SK-N-SH (cell line): ENCODE results near the gene CD209. TPM values are rescaled to one million over a fixed set of nuclear protein-coding genes. Genes with fewer than 3 reads are reported as not detected.

Experiments
- CTCF ChIA-PET: fragments of 300-600, 350-600 bp; formaldehyde crosslinking; extraction: SDS; loops from one replicate; lab custom pipeline; 2021; lab: Yijun Ruan, JAX
- POLR2A ChIA-PET: fragments of 350-600 bp; sonication (Branson Sonifier 250); formaldehyde crosslinking; extraction: SDS; loops from one replicate; lab custom pipeline; 2020; ENCODE audit warnings: antibody characterized with exemption, inconsistent platforms; lab: Yijun Ruan, JAX
- DNase-seq: peaks from one replicate; pipeline ENCODE4 v3.0.0; 2012
- H2AFZ ChIP-seq: fragments of 200-600 bp; sonication (generic); 2 replicates; pipeline ENCODE4 v1.8.1; 2016; ENCODE audit warnings: antibody characterized with exemption, mild to moderate bottlenecking, low read depth
- H3F3A ChIP-seq: fragments of 200-600 bp; sonication (generic); replicated peaks from 2 replicates; pipeline ENCODE3; 2016; ENCODE audit warnings: antibody characterized with exemption, mild to moderate bottlenecking; ENCODE audit not compliant: insufficient read depth
- H3K27ac ChIP-seq, 2 experiments: fragments of 200-500 bp in 1 of 2; fragments of 200-600 bp in 1 of 2; sonication (Bioruptor generic) in 1 of 2; sonication (generic), shearing (Covaris generic) in 1 of 2; 2 replicates each; pipeline versions ENCODE4 v1.5.1 to v1.6.1; 2014 to 2016; ENCODE audit warnings: low read depth in 2 of 2, inconsistent platforms in 1 of 2, low read length in 1 of 2, mild to moderate bottlenecking in 1 of 2, mixed read lengths in 1 of 2
- H3K27me3 ChIP-seq: fragments of 200-600 bp; sonication (generic), shearing (Covaris generic); 2 replicates; pipeline ENCODE4 v1.6.1; 2016; ENCODE audit warnings: mixed run types; ENCODE audit not compliant: insufficient read depth
- H3K36me3 ChIP-seq, 2 experiments: fragments of 200-500 bp in 1 of 2; fragments of 200-600 bp in 1 of 2; sonication (Bioruptor generic) in 1 of 2; sonication (generic) in 1 of 2; replicated peaks in 1 of 2; 2 replicates each; pipeline versions ENCODE3 to v1.5.1; 2014 to 2016; ENCODE audit warnings: low read length in 1 of 2, mild to moderate bottlenecking in 1 of 2; ENCODE audit not compliant: insufficient read depth in 2 of 2, control insufficient read depth in 1 of 2
- H3K4me1 ChIP-seq, 2 experiments: fragments of 200-500 bp in 1 of 2; fragments of 200-600 bp in 1 of 2; sonication (Bioruptor generic) in 1 of 2; sonication (generic), shearing (Covaris generic) in 1 of 2; 2 replicates each; pipeline versions ENCODE4 v1.5.1 to v1.6.1; 2014 to 2016; ENCODE audit warnings: low read depth in 1 of 2, low read length in 1 of 2, mixed run types in 1 of 2; ENCODE audit not compliant: insufficient read depth in 2 of 2, control insufficient read depth in 1 of 2
- H3K4me2 ChIP-seq: fragments of 200-600 bp; sonication (generic), shearing (Covaris generic); 2 replicates; pipeline ENCODE4 v1.6.1; 2017; ENCODE audit warnings: mixed run types
- H3K4me3 ChIP-seq, 2 experiments: fragments of 200-500 bp in 1 of 2; fragments of 200-600 bp in 1 of 2; sonication (Bioruptor generic) in 1 of 2; sonication (generic), shearing (Covaris generic) in 1 of 2; 2 replicates each; pipeline versions ENCODE4 v1.5.1 to v1.8.1; 2014 to 2016; ENCODE audit warnings: low read depth in 2 of 2, inconsistent platforms in 1 of 2, low read length in 1 of 2, mild to moderate bottlenecking in 1 of 2, mixed read lengths in 1 of 2, moderate library complexity in 1 of 2
- H3K79me2 ChIP-seq: fragments of 200-600 bp; sonication (generic); 2 replicates; pipeline ENCODE4 v1.8.1; 2017; ENCODE audit warnings: mild to moderate bottlenecking; ENCODE audit not compliant: insufficient read depth
- H3K9ac ChIP-seq: fragments of 200-600 bp; sonication (generic); 2 replicates; pipeline ENCODE4 v1.6.1; 2017; ENCODE audit warnings: mixed run types
- H3K9me2 ChIP-seq: fragments of 200-600 bp; sonication (generic); 2 replicates; pipeline ENCODE4 v1.6.1; 2017; ENCODE audit warnings: mixed run types
- H3K9me3 ChIP-seq: fragments of 200-600 bp; sonication (generic); 2 replicates; pipeline ENCODE4 v1.6.1; 2017; ENCODE audit warnings: mixed run types, mild to moderate bottlenecking, moderate library complexity
- H4K20me1 ChIP-seq: fragments of 200-600 bp; sonication (generic); 2 replicates; pipeline ENCODE4 v1.6.1; 2017; ENCODE audit warnings: mild to moderate bottlenecking, mixed run types; ENCODE audit not compliant: insufficient read depth
- ELF1 ChIP-seq: IDR thresholded peaks from 2 replicates; pipeline ENCODE4 v1.4.0; 2012
- FOSL2 ChIP-seq: IDR thresholded peaks from 2 replicates; pipeline ENCODE4 v1.4.0; 2012; ENCODE audit warnings: low read depth, mild to moderate bottlenecking, moderate library complexity, borderline replicate concordance
- FOXM1 ChIP-seq: IDR thresholded peaks from 2 replicates; pipeline ENCODE4 v1.4.0; 2012; ENCODE audit warnings: low read depth, mild to moderate bottlenecking
- GATA2 ChIP-seq: sonication (generic); formaldehyde crosslinking; IDR thresholded peaks from 2 replicates; pipeline ENCODE4 v1.5.0; 2020; ENCODE audit warnings: mild to moderate bottlenecking, missing genetic modification reagents
- NRF1 ChIP-seq: IDR thresholded peaks from 2 replicates; pipeline ENCODE4 v1.6.1; 2012; ENCODE audit warnings: low read depth, mild to moderate bottlenecking, low read length
- POLR2AphosphoS5 ChIP-seq: IDR thresholded peaks from 2 replicates; pipeline ENCODE4 v1.6.1; 2012; ENCODE audit warnings: low read depth, low read length
- RCOR1 ChIP-seq: fragments of 150-350 bp; IDR thresholded peaks from 2 replicates; pipeline ENCODE4 v1.6.1; 2017; ENCODE audit warnings: antibody characterized with exemption, low read length
- RFX5 ChIP-seq: IDR thresholded peaks from 2 replicates; pipeline ENCODE4 v1.6.1; 2012; ENCODE audit warnings: mild to moderate bottlenecking, improper control_type of control experiment, low read length
- SMC3 ChIP-seq: IDR thresholded peaks from 2 replicates; pipeline ENCODE4 v1.6.1; 2012; ENCODE audit warnings: low read depth, low read length, improper control_type of control experiment
- TCF12 ChIP-seq: IDR thresholded peaks from 2 replicates; pipeline ENCODE4 v1.4.0; 2012
- YY1 ChIP-seq: IDR thresholded peaks from 2 replicates; pipeline ENCODE4 v1.4.0; 2012; ENCODE audit warnings: low read depth, mild to moderate bottlenecking
- WGBS: methylation state at CpG from one replicate; pipeline ENCODE4 v1.1.6; 2017; ENCODE audit warnings: low lambda C conversion rate; 5-methylcytosine and 5-hydroxymethylcytosine counted together
- polyA plus RNA-seq, 3 experiments: library from polyadenylated mRNA; depleted of rRNA; stranded (reverse); fragments of >200 nt; gene quantifications; 2 replicates each; pipeline ENCODE4 v1.2.3, GENCODE V29; 2012
- TF ChIP-seq, protein P1 (sequence below): fragments of 150-350 bp; IDR thresholded peaks from 2 replicates; pipeline ENCODE4 v1.6.1; 2017; ENCODE audit warnings: antibody characterized with exemption, low read length, low read depth, borderline replicate concordance
- TF ChIP-seq, protein P2 (sequence below): fragments of 200-600 bp; sonication (generic); IDR thresholded peaks from 2 replicates; pipeline ENCODE4 v1.6.1; 2017; ENCODE audit warnings: antibody characterized with exemption, mild to moderate bottlenecking, moderate library complexity
- TF ChIP-seq, protein P3 (sequence below): IDR thresholded peaks from 2 replicates; pipeline ENCODE4 v1.4.0; 2012; ENCODE audit warnings: low read depth, borderline replicate concordance

The CD209 gene
- polyA plus RNA-seq, 1 of the 3 experiments (the other 2 are of a cell fraction): not detected

DNA sequence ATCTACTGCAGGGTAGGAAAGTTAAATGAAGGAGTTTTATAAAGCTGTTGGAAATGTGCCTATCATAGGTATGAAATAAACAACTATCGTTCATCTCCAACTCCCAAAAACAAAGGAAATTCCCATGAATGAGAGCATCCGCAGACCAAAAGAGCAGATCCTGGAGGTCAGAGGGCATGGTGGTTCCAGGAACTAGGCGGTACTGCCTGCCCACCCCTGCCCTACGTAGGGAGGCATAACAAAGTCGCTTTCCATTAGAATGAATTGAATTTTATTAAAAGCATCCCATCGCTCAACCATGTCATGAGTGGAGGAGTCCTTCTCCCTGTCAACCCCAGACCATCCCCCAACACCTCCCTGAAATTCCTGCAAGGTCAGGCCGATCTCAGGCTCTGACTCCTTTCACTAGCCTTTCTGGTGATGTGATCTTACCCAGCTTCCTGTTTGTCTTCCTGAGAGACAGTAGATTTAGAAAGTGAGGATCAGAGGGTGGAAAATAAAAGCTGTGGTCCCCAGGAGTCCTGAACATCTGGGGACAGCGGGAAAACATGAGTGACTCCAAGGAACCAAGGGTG lies 15.5 kb upstream of the CD209 start, which contains the start of gene CLEC4M:
CLEC4M (plus strand) TSS at position 525 of the 575 bp plus-strand sequence; CDS start at position 549, 24 bp downstream.
- no peak within 1 kb of the TSS for H2AFZ ChIP-seq
- H4K20me1 ChIP-seq: no peaks in the 10 kb centered on the region
- WGBS: 10% methylated on average over 8 of the region's 8 CpGs
- H3F3A ChIP-seq: no peaks in the 10 kb centered on the region
- no peaks in the 10 kb centered on the region; the same call in 1 of the 2 replicates for H3K9me3 ChIP-seq
- H3K4me1 ChIP-seq: no peaks in the 10 kb centered on the region
- POLR2A ChIA-PET: no interaction called here
- no peak within 1 kb of the TSS for H3K4me2 ChIP-seq
- H3K9me2 ChIP-seq: no peaks in the 10 kb centered on the region
- no peaks in the 10 kb centered on the region for H3K36me3 ChIP-seq
- no peaks in the 10 kb centered on the region for H3K79me2 ChIP-seq
- TF ChIP-seq NRF1 (no peak), FOSL2 (no peak), GATA2 (CRISPR knock-in tag) (no peak), SMC3 (no peak), YY1 (no peak), RFX5 (no peak)
- H3K27ac ChIP-seq: no peak within 1 kb of the TSS
- DNase-seq: no peak
- H3K27me3 ChIP-seq: peaks cover 32% of the 10 kb centered on the region
- no peak within 1 kb of the TSS for H3K4me3 ChIP-seq
- CTCF ChIA-PET: interaction anchor here (0.7 to 1.6 kb wide), 3 partner anchors 37 to 418 kb away, joined by 3 to 5 read pairs (median 4); partner anchors contain the start of gene TRAPPC5
- no peak within 1 kb of the TSS for H3K9ac ChIP-seq

DNA sequence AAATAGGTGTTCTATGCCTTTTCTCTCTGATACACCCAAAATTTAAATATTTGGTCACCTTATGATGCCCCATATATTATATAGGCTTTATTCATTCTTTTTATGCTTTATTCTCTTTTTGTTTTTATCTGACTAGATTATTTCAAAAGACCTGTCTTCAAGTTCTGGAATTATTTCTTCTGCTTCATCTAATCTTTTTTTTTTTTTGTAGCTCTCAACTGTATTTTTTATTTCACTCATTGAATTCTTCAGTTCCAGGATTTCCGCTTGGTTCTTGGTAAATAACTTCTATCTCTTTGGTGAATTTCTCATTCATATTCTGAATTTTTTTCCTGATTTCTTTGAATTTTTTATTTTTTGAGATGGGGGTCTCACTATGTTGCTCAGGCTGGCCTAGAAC lies 11.8 kb upstream of the CD209 start:
- Histone ChIP-seq H3F3A (no peaks in the 10 kb centered on the region), H4K20me1 (no peaks in the 10 kb centered on the region), H2AFZ (no peak overlapping the region), H3K27me3 (peaks cover 19% of the 10 kb centered on the region; the same call in 1 of the 2 replicates), H3K4me3 (no peak overlapping the region), H3K4me1 (no peaks in the 10 kb centered on the region), H3K79me2 (no peaks in the 10 kb centered on the region), H3K9me3 (peaks cover 4% of the 10 kb centered on the region; the same call in 1 of the 2 replicates), H3K27ac (no peak overlapping the region), H3K9ac (no peak overlapping the region), H3K36me3 (no peaks in the 10 kb centered on the region), H3K9me2 (peaks cover 3% of the 10 kb centered on the region; the same call in 1 of the 2 replicates), H3K4me2 (no peak overlapping the region)
- no peak for DNase-seq
- ChIA-PET CTCF (no interaction called here), POLR2A (no interaction called here)
- 17% methylated on average over 1 of the region's 1 CpG for WGBS
- TF ChIP-seq, protein P1, sequence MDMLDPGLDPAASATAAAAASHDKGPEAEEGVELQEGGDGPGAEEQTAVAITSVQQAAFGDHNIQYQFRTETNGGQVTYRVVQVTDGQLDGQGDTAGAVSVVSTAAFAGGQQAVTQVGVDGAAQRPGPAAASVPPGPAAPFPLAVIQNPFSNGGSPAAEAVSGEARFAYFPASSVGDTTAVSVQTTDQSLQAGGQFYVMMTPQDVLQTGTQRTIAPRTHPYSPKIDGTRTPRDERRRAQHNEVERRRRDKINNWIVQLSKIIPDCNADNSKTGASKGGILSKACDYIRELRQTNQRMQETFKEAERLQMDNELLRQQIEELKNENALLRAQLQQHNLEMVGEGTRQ: no peak
- no peak for TF ChIP-seq RCOR1
- no peak for TF ChIP-seq TCF12

DNA sequence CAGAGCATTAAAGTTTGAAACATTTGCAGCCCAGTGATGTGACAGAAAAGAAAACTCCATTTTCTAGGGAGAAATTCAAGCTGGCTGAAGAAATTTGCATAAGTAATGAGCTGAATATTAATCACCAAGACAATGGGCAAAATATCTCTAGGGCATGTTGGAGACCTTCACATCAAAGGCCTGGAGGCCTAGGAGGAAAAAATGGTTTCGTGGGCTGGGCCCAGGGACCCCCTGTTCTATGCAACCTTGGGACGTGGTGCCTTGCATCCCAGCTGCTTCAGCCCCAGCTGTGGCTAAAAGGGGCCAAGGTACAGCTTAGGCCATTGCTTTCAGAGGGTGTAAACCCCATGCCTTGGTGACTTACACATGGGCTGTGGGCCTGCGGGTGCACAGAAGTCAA lies 10.0 kb upstream of the CD209 start:
- POLR2A ChIA-PET: no interaction called here
- Histone ChIP-seq H3K79me2 (no peaks in the 10 kb centered on the region), H3K4me1 (no peaks in the 10 kb centered on the region), H3K27me3 (peaks cover 7% of the 10 kb centered on the region; the same call in 1 of the 2 replicates), H3F3A (no peaks in the 10 kb centered on the region), H3K9me2 (peaks cover 3% of the 10 kb centered on the region; the same call in 1 of the 2 replicates), H3K4me3 (no peak overlapping the region), H4K20me1 (no peaks in the 10 kb centered on the region), H3K9me3 (peaks cover 4% of the 10 kb centered on the region; the same call in 1 of the 2 replicates), H3K27ac (no peak overlapping the region), H3K9ac (no peak overlapping the region), H3K36me3 (no peaks in the 10 kb centered on the region), H3K4me2 (no peak overlapping the region), H2AFZ (no peak overlapping the region)
- TF ChIP-seq FOXM1: no peak
- TF ChIP-seq ELF1: no peak
- TF ChIP-seq TCF12: no peak
- TF ChIP-seq, protein P2, sequence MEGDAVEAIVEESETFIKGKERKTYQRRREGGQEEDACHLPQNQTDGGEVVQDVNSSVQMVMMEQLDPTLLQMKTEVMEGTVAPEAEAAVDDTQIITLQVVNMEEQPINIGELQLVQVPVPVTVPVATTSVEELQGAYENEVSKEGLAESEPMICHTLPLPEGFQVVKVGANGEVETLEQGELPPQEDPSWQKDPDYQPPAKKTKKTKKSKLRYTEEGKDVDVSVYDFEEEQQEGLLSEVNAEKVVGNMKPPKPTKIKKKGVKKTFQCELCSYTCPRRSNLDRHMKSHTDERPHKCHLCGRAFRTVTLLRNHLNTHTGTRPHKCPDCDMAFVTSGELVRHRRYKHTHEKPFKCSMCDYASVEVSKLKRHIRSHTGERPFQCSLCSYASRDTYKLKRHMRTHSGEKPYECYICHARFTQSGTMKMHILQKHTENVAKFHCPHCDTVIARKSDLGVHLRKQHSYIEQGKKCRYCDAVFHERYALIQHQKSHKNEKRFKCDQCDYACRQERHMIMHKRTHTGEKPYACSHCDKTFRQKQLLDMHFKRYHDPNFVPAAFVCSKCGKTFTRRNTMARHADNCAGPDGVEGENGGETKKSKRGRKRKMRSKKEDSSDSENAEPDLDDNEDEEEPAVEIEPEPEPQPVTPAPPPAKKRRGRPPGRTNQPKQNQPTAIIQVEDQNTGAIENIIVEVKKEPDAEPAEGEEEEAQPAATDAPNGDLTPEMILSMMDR: no peak
- TF ChIP-seq, protein P1: no peak
- TF ChIP-seq POLR2AphosphoS5: no peak
- TF ChIP-seq, protein P3, sequence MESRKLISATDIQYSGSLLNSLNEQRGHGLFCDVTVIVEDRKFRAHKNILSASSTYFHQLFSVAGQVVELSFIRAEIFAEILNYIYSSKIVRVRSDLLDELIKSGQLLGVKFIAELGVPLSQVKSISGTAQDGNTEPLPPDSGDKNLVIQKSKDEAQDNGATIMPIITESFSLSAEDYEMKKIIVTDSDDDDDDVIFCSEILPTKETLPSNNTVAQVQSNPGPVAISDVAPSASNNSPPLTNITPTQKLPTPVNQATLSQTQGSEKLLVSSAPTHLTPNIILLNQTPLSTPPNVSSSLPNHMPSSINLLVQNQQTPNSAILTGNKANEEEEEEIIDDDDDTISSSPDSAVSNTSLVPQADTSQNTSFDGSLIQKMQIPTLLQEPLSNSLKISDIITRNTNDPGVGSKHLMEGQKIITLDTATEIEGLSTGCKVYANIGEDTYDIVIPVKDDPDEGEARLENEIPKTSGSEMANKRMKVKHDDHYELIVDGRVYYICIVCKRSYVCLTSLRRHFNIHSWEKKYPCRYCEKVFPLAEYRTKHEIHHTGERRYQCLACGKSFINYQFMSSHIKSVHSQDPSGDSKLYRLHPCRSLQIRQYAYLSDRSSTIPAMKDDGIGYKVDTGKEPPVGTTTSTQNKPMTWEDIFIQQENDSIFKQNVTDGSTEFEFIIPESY: no peak
- DNase-seq: no peak
- CTCF ChIA-PET: no interaction called here
- WGBS: 0% methylated on average over 3 of the region's 3 CpGs
